GM10248 (cell line): ENCODE measurements around the gene ACP5.

Source experiments
- CTCF ChIA-PET: fragments of 300-600 bp; sonication (Branson Sonifier 250); formaldehyde crosslinking; extraction: SDS; loops from one replicate; lab custom pipeline; 2021; ENCODE audit warnings: antibody characterized with exemption; lab: Yijun Ruan, JAX
- POLR2A ChIA-PET: fragments of 350-650 bp; sonication (Branson Sonifier 250); formaldehyde crosslinking; extraction: SDS; loops from one replicate; lab custom pipeline; 2020; ENCODE audit warnings: antibody characterized with exemption; lab: Yijun Ruan, JAX
- DNase-seq: peaks from one replicate; pipeline ENCODE4 v3.0.0; 2012; ENCODE audit errors: extremely low spot score
- TF ChIP-seq, protein P1 (sequence below): IDR thresholded peaks from 2 replicates; pipeline ENCODE4 v1.5.1; 2012; ENCODE audit warnings: mild to moderate bottlenecking, low read depth; ENCODE audit errors: extremely low read depth, missing control alignments, control extremely low read depth

The ACP5 gene

DNA sequence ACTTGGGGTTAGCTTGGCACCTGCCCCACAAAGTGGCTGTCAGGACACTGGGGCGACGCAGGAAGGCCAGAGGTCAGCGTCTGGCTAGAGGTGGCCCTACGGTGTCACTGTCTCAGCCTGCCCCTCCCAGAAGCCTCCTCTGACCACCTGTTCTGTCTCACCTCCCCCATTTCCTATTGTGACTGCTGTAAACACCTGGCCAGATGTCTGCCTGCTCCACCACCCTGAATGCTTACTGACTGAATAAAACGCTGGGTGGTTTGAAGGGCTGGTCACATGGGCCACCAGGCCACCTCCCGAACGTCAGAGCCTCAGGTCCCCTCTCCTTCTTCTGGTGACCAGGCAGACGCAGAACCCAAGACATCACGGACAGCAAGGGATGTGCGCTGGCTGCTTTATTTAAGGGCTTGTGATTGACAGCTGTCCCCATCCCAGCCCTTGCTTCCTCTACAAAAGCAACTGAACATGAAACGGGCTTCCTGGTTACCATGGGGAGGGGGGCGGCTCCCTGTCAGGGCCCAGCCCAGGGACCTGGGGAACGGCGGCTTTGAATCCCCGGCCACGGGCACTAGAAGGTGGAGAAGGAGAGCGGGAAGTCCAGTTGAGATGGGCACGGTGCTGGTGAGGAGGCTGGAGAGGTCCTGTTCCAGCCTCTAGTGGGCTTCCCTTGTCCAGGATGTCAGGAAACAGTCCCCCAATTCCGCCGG is 24.6 kb downstream of the ACP5 start:
- POLR2A ChIA-PET = no interaction called here
- no peak for DNase-seq
- CTCF ChIA-PET = no interaction called here

DNA sequence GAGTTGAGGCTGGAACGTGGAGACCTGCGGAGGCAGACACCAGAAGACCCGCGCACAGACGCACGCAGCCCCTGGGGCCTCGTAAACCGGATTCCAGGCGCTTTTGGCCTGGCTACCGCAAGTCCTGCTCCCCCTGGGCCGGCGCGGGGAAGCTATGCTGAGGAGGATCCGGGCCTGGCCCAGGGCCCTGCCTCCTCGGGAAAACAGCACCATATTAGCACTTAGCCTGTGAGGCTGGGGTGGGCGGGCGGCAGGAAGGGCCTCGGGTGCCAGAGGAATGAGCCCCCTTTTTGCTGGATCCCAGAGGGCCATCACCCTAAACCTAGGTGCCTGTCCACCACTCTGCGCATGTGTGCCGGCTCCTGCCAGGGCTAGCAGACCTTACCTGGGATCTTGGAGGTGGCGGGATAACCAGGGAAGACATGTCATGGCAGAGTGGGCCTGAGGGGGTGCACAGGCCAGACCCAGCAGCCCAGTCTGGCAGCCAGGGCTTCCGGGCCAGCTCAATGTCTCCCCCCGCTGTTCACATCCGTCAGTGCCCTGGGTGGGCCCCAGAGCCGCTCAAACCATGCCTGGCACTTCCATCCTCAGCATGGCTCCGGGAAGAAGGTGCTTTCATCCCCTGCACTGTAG is 25.7 kb downstream of the ACP5 start:
- ChIA-PET POLR2A (no interaction called here), CTCF (interaction anchor here (0.7 to 1.9 kb wide), 2 partner anchors 9 to 16 kb away, joined by 3 to 6 read pairs; no protein-coding TSS in a partner anchor)
- DNase-seq = peak; percentile 29
- TF ChIP-seq, protein P1, sequence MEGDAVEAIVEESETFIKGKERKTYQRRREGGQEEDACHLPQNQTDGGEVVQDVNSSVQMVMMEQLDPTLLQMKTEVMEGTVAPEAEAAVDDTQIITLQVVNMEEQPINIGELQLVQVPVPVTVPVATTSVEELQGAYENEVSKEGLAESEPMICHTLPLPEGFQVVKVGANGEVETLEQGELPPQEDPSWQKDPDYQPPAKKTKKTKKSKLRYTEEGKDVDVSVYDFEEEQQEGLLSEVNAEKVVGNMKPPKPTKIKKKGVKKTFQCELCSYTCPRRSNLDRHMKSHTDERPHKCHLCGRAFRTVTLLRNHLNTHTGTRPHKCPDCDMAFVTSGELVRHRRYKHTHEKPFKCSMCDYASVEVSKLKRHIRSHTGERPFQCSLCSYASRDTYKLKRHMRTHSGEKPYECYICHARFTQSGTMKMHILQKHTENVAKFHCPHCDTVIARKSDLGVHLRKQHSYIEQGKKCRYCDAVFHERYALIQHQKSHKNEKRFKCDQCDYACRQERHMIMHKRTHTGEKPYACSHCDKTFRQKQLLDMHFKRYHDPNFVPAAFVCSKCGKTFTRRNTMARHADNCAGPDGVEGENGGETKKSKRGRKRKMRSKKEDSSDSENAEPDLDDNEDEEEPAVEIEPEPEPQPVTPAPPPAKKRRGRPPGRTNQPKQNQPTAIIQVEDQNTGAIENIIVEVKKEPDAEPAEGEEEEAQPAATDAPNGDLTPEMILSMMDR = peak; percentile 33

More for the DNA sequence above, 24.6 kb downstream of the ACP5 start:
- TF ChIP-seq, protein P1 = no peak

DNA sequence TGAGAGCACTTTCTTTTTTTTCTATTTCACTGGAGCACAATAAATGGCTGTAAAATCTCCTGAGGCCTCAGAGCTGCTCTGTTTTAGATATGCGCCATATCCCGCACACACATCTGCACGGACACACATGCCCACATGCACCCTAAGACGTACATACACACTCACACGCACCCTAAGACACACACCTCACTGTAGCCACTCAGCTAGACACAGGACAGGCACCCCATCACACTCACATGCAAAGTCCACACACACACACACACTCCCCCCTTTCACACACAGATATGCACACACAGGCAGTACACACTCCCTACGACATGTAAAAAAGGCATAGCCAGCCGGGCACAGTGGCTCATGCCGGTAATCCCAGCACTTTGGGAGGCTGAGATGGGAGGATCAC is 27.2 kb downstream of the ACP5 start:
- ChIA-PET CTCF (interaction anchor here (1.7 to 2.9 kb wide), 3 partner anchors 14 to 68 kb away, joined by 4 to 10 read pairs (median 4); no protein-coding TSS in a partner anchor), POLR2A (no interaction called here)
- no peak for DNase-seq
- TF ChIP-seq, protein P1 = no peak

DNA sequence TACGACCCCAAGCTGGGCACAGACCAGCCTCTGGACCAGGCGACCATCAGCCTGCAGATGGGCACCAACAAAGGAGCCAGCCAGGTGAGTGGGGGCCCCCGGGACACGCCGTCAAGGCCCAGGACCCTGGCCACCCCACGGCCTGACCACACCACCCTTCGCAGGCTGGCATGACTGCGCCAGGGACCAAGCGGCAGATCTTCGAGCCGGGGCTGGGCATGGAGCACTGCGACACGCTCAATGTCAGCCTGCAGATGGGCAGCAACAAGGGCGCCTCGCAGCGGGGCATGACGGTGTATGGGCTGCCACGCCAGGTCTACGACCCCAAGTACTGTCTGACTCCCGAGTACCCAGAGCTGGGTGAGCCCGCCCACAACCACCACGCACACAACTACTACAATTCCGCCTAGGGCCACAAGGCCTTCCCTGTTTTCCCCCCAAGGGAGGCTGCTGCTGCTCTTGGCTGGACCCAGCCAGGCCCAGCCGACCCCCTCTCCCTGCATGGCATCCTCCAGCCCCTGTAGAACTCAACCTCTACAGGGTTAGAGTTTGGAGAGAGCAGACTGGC is 28.0 kb downstream of the ACP5 start:
- POLR2A ChIA-PET = no interaction called here
- TF ChIP-seq, protein P1 = no peak
- no peak for DNase-seq
- CTCF ChIA-PET = interaction anchor here (1.7 to 2.9 kb wide), 3 partner anchors 13 to 67 kb away, joined by 4 to 10 read pairs (median 4); no protein-coding TSS in a partner anchor

DNA sequence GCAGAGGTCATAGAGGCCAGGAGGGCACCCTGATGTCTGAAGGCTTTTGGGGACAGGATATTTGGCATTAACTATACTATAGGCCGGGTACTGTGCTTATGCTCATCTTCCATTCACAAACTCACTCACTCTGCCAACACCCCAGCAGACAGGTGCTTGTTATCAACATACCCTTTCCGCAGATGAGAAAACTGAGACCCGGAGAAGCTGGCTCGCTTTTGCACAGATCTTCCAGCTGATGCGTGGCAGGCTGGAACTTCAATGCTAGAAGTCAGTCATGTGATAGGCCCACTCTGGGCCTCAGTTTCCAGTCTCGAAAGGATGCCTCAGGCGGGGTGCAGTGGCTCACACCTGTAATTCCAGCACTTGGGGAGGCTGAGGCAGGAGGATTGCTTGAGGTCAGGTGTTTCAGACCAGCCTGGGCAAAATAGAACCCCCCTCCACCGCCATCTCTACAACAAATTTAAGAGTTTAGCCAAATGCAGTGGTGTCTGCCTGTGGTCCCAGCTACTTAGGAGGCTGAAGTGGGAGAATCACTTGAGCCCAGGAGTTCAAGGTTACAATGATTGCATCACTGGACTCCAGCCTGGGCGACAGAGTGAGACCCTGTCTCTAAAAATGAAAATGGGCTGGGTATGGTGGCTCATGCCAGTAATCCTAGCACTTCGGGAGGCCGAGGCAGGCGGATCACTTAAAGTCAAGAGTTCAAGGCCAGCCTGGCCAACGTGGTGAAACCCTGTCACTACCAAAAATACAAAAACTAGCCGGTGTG is 29.3 kb downstream of the ACP5 start:
- ChIA-PET CTCF (interaction anchor here (2.2 to 2.9 kb wide), 2 partner anchors 12 to 66 kb away, joined by 4 to 10 read pairs; no protein-coding TSS in a partner anchor), POLR2A (no interaction called here)
- no peak for DNase-seq
- TF ChIP-seq, protein P1 = no peak

DNA sequence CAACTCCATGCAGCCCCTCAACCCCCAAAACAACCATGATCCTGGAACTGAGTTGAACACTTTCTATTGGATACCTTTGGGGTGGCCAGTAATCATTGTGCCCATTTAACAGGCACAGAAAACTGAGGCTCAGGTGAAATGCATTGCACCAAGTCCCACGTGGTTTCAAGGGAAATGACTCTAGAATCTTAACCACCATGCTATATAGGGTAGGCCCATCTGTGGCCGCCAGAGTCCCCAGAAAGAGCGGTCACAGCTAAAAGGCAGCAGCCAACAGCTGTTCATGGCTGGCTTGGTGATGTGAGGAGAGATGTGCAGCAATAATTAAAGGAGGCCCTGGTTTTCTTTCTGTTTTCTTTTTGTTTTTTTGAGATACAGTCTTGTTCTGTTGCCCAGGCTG is 36.2 kb downstream of the ACP5 start:
- POLR2A ChIA-PET = no interaction called here
- TF ChIP-seq, protein P1 = no peak
- CTCF ChIA-PET = interaction anchor here (1.4 kb wide), 1 partner anchor 46 kb away, joined by 4 read pairs; no protein-coding TSS in a partner anchor
- DNase-seq = peak; percentile 34
